SKM-1 (cell line): ENCODE results near the gene MARCHF9.
"Not testable (repeated sequence)": the region's sequence is repeated elsewhere in the genome, so short reads cannot be mapped to it uniquely, and the experiment has no call there.

Experiments used
- DNase-seq: peaks from one replicate; lab custom pipeline; 2025; ENCODE audit not compliant: unreplicated experiment; lab: John Stamatoyannopoulos, UW

Gene MARCHF9, protein sequence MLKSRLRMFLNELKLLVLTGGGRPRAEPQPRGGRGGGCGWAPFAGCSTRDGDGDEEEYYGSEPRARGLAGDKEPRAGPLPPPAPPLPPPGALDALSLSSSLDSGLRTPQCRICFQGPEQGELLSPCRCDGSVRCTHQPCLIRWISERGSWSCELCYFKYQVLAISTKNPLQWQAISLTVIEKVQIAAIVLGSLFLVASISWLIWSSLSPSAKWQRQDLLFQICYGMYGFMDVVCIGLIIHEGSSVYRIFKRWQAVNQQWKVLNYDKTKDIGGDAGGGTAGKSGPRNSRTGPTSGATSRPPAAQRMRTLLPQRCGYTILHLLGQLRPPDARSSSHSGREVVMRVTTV

DNA sequence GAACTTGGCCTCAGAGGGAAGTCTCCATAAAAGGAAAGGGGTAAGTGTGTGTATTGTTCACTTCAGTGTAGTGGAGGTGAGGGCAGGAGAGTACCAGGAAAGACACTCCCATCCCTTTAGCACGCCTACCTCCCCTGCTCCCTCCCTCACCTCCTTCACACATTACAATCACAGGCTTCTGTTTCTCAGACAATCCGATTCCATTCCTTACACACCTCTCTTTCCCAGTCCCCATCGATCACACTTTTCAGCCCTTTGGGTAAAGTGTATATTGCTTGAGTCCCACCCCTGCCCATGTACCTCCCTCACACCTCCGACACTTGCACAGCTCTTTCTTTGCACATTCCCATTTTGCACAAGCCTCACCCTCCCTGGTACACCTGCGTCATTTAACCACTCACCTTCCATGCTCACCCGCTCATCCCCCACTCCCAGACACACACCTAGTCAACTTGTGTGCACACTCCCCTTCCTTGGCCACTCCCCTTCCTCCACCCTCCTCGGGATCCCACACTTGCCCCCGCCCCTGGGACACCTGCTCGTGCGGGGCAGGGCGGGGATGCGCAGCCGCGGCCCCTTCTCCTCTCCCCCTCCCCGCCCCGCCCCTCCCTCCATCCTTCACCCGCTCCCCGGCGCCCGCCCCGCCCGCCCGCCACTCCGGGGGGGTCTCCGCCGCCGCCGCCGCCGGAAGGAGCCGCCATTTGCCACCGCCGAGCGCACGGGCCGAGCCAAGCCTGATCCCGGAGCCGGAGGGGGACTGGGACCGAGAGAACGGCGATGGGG lies at the start of gene MARCHF9:
MARCHF9 (plus strand) TSS at position 693 of the 783 bp plus-strand sequence. CDS start 426 bp downstream, outside the sequence.
- no peak for DNase-seq

DNA sequence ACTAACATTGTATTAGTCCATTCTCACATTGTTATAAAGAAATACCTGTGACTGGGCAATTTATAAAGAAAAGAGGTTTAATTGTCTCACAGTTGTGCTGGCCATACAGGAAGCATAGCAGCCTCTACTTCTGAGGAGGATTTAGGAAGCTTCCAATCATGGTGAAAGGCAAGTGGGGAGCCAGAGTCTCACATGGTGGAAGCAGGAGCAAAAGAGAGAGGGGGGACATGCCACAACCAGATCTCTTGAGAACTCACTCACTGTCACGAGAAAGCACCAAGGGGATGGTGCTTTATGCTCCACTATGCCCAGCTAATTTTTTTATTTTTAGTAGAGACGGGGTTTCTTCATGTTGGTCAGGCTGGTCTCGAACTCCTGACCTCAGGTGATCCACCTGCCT lies 47.7 kb upstream of the MARCHF9 start:
- no peak for DNase-seq

DNA sequence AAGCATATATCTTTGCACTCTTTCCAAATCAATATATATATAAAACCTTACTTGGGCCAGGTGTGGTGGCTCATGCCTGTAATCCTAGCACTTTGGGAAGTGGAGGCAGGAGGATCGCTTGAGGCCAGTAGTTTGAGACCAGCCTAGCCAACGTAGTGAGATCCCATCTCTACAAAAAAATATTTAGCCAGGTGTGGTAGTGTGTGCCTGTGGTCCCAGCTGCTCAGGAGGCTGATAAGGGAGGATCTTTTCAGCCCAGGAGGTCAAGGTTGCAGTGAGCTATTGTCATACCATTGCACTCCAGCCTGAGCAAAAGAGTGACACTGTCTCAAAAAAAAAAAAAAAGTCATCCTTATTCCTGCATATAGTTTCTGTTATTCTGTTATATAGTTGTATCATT lies 46.6 kb upstream of the MARCHF9 start:
- no peak for DNase-seq

DNA sequence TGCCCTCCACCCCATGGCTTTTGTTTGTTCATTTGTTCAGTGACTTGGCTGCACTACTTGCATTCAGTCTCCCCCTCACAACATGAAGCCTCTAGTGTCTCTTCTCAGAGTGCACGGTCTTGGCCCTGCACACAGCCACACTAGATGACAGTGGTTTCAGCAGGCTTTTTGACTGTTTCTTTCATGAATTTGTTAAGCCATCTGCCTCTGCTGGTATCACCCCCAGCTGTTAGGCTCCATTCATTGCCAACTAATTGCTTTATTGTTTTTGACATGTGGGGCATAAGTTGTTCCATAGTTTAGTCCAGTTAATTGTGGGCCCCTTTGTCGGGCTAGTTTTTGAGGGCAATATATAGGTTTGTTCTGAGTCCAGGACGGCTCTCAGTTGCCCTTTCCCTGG lies 42.2 kb upstream of the MARCHF9 start:
- no peak for DNase-seq

DNA sequence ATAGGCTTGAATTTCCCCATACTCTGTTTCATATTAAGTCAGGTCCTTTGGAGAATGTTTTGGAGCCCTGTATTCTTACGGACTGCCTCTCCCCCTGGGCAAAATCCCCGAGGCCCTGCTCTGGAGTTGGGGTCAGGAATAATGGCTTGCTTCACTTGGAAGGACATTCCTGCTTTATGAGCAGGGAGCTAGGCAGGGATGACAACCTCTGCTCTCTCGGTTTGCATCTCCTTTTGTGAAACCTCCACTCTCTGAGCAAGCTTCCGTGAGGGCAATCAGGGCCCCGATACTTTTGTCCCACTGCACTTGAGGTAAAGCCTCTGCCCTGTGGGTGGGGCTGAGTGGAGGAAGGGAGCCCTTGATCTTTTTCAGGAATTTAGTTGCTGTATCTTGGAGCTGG lies 41.7 kb upstream of the MARCHF9 start:
- no peak for DNase-seq

DNA sequence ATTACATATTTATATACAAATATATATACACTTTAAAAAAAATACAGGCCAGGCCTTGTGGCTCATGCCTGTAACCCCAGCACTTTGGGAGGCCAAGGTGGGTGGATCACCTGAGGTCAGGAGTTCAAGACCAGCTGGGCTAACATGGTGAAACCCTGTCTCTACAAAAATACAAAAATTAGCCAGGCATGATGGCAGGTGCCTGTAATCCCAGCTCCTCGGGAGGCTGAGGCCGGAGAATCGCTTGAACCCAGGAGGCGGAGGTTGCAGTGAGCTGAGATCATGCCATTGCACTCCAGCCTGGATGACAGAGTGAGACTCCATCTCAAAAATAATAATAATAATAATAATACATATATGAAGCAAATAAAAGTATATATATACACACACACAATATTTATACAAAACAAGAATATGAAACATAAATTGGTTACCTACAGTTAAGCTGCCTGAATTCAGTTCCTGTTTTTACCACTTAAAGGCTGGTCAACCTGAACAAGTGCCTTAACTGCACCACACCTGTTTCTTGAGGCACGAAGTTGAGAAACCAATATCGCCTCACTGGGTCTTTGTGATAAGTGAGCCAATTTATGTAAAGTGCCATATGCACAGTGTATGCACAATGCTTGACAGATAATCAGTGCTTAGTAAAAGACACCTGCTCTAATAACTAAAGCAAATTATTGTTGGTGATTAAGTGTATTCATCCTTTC lies 39.7 kb upstream of the MARCHF9 start:
- DNase-seq: not testable (repeated sequence)

DNA sequence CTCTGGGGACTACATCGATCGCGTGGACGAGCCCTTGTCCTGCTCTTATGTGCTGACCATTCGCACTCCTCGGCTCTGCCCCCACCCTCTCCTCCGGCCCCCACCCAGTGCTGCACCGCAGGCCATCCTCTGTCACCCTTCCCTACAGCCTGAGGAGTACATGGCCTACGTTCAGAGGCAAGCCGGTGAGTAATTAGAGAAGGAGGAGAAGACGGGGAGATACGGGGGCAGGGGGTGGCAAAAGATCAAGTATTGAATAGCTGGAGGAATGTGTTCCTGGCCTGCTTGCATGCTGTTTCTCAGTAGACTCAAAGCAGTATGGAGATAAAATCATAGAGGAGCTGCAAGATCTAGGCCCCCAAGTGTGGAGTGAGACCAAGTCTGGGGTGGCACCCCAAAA lies 39.1 kb upstream of the MARCHF9 start:
- no peak for DNase-seq

DNA sequence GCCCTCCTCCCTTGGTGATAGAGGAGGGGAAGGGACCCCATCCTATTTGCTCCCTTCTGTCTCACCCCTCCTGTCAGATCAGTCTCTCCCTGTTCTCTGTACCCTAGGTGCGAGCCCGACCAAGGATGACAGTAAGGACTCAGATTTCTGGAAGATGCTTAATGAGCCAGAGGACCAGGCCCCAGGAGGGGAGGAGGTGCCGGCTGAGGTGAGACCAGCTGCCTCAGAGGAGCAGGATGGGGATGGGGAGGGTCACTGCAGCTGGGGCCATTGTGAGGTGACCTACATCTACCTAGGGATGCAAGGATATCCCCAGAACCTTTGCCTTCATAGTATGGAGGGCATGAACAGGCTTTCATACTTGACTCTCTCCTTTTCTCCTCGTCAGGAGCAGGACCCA lies 38.6 kb upstream of the MARCHF9 start:
- no peak for DNase-seq

DNA sequence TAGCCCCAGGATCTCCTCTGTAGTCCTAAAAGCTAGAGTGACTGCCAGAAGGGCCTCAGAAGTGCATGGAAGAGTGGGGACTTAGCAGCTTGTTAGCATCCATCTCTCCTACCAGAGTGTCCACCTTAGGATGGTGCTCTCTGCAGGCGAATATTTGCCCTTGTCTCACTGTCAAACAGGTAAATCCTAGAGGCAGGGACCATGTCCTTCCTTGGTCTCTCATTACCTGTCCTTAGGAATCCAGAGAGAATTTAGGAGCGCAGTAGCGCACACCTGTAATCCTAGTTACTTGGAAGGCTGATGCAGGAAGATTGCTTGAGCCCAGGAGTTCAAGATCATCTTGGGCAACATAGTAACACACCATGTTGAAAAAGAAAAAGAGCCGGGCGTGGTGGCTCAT lies 37.8 kb upstream of the MARCHF9 start:
- DNase-seq: no peak

DNA sequence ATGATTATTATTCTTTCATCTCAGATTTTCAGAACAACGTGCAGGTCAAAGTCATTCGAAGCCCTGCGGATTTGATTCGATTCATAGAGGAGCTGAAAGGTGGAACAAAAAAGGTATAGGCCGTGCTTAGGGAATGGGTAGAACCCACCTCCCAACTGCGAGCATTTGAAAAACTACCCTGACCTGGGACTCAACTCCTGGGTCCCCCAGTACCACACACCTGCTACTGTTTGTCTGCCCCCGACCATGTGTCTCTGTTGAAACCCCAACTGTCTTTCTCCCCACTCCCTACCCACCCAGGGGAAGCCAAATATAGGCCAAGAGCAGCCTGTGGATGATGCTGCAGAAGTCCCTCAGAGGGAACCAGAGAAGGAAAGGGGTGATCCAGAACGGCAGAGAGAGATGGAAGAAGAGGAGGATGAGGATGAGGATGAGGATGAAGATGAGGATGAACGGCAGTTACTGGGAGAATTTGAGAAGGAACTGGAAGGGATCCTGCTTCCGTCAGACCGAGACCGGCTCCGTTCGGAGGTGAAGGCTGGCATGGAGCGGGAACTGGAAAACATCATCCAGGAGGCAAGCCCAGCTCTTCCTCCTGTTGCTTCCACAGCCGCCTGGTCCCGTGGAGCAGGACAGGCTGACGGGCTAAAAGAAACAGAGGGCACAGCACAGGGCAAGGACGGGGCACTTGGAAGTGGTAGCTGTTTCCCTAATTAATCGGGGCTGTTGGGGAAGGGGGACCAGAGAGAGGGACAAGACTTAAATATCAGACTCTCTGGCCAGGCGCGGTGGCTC lies 36.9 kb upstream of the MARCHF9 start:
- DNase-seq: no peak

DNA sequence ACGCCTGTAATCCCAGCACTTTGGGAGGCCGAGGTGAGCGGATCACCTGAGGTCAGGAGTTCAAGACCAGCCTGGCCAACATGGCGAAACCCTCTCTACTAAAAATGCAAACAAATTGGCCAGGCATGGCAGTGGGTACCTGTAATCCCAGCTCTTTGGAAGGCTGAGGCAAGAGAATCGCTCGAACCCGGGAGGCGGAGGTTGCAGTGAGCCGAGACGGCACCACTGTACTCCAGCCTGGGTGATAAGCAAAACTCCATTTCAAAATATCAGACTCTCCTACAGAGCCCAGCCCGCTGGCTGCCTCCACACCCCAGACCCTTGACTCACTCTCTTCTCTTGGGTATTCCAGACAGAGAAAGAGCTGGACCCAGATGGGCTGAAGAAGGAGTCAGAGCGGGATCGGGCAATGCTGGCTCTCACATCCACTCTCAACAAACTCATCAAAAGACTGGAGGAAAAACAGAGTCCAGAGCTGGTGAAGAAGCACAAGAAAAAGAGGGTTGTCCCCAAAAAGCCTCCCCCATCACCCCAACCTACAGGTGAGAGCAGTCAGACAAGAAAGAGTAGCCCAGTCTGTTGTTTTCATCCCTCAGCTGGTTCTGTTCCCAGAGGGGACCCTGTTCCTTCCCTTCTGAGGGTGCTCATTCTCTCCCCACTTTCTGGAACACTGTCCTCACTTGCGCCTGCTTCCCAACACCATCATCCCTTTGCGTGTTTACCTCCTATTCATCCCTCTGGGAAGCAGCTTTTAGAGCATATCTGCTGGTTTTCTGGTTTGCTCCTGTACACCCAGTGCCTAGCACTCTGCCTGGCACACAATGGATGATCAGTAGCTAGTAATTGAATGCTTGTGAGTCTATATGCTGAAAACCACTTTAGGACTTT lies 36.0 kb upstream of the MARCHF9 start:
- no peak for DNase-seq

DNA sequence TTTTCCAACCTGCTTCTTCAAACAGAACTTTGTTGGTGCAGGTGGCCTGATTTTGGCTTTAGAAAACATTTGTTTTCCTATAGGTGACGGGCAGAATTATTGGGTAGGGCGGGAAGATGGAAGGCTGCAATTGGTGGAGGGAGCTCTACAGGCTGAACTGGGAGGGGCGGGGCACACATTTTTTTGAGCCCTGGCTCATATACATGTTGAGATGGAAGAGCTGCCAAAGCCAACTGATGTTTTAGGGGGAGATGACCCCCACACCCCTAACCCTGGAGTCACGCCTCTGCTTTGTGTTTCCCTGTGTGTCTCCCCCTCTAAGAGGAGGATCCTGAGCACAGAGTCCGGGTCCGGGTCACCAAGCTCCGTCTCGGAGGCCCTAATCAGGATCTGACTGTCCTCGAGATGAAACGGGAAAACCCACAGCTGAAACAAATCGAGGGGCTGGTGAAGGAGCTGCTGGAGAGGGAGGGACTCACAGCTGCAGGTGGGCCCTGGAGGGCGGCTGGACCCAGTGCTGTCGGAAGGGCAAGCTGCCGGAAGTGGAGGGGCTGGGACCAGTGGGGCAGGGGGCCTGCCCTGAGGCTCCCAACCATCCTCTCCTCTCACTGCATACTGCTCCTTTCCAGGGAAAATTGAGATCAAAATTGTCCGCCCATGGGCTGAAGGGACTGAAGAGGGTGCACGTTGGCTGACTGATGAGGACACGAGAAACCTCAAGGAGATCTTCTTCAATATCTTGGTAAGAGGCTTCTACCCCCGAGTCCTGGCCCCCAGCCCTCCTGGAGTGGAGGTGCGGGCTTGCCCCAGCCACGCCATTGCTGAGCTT lies 34.9 kb upstream of the MARCHF9 start:
- DNase-seq: no peak

DNA sequence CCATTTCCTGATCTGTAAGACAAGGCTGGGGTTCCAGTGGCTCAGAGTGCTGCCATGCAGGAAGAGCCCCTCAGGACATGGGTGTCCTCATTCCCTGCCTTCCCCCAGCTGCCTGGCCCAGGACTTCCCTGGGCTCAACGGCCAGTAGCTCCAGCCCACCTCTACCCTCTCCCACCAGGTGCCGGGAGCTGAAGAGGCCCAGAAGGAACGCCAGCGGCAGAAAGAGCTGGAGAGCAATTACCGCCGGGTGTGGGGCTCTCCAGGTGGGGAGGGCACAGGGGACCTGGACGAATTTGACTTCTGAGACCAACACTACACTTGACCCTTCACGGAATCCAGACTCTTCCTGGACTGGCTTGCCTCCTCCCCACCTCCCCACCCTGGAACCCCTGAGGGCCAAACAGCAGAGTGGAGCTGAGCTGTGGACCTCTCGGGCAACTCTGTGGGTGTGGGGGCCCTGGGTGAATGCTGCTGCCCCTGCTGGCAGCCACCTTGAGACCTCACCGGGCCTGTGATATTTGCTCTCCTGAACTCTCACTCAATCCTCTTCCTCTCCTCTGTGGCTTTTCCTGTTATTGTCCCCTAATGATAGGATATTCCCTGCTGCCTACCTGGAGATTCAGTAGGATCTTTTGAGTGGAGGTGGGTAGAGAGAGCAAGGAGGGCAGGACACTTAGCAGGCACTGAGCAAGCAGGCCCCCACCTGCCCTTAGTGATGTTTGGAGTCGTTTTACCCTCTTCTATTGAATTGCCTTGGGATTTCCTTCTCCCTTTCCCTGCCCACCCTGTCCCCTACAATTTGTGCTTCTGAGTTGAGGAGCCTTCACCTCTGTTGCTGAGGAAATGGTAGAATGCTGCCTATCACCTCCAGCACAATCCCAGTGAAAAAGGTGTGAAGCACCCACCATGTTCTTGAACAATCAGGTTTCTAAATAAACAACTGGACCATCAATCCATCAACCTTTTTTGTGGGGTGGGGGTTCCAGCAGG lies 34.0 kb upstream of the MARCHF9 start:
- no peak for DNase-seq

DNA sequence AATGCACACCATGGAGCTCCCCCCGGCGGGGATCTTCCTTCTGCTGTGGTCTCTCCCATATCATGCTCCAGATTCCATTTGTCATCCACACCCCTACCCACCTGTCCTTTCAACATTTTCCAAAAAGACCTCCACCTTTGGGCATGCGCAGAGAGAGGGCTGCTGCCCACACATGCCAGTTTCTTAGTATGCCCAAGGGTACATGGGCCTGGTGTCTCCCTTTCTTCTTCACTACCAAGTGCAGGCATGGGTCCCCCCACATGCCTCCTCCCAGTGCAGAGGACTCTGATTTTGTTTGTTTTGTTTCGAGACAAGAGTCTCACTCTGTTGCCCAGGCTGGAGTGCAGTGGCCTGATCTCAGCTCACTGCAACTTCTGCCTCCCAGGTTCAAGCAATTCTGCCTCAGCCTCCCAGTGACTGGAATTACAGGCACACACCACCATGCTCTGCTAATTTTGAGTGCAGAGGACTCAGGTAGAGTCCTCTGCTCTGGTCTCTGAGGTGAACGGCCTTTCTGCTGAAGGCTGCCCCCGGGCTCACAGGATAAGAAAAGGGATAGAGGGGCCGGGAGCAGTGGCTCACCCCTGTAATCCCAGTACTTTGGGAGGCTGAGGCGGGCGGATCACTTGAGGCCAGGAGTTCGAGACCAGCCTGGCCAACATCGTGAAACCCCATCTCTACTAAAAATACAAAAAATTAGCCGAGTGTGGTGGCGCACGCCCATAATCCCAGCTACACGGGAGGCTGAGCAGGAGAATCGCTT lies 32.9 kb upstream of the MARCHF9 start:
- DNase-seq: not testable (repeated sequence)

DNA sequence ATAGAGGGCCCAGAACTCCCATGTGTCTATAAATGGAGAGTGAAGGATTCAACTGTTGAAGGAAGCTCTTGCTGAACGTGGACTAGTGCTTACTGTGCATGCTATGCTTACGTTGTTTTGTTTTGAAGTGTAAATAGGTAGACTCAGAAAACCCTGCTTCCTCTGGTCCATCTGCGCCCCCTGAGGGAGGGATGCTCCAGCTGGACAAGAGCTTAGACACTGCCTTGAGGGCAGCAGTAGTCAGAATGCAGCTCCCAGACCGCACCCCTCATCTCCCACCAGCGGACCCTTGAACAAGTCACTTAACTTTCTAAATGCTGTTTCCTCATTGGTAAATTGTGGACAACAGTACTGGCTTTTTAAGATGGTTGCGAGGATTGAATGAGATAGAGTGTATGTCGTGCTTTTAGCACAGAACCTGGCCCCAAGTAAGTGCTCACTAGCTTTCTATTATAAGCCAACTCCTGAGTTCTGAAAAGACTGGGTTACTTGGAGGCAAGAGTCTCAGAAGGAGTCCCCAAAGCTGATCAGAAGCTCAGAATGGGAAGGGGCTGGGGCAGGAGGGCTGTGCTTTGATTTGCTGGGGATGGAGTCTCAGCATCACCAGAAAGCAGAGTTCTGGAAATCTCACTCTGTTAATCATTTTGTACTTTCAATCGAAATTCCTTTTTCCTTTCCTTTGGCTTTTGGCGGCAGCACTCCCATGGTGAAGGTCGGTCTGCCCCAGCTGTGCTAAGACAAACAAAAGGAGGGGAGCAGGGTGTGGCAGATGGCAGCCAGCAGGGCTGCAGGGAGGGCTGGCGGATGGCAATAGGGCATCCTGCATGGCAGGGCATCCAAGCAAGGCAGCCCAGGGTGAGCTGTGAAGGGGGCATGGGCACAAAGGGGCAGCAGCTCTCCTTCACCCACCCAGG lies 31.9 kb upstream of the MARCHF9 start:
- DNase-seq: no peak

DNA sequence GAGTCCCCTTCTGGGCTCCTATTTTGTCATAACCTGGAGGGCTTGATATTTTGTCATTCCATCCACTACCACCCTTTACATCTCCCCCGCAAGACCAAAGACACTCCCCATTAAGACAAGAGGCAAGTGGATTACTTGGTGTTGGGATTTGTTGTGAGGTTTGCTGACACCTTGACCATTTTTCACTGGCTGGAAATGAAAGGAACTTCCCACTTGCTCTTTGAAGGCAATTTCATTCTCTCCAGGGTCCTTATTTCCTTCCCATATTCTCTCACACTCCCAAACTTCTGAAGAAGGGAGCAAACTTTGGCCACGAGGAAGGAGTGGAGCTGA lies 31.3 kb upstream of the MARCHF9 start:
- no peak for DNase-seq
